Stimulated activated CD8-positive, alpha-beta memory T cell treated with anti-CD3 and anti-CD28 coated beads, Interleukin-15, amount 100 ng/mL, for 48 hours (primary cell): ENCODE measurements around the gene CRISP1.
"Not testable (repeated sequence)": the region's sequence is repeated elsewhere in the genome, so short reads cannot be mapped to it uniquely, and the experiment has no call there.

Experiments used
- DNase-seq, 2 donors: peaks; one replicate each; pipeline ENCODE4 v3.0.0-alpha.2; 2020; ENCODE audit warnings: low read depth in 2 of 2

The CRISP1 gene

DNA sequence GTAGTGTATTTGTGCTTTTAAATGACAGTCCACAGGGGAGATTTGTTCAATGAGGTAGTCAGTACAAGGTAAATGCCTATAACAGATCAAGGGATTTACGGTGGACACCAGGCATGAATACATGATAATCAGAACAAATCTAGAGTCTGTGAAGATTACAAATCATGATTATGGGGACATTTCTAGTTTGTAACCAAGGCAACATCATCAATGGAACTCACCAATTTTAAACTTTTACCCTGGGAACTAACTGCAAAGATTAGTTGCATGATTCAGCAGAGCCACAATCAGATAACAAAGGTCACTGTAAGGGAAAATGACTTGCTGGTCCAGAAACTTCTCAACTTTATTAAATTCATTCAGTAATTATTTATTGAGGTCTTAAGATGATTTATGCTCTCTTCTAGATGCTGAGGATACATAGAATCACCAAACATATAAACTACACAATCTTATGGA lies at the start of gene CRISP1:
Gene CRISP1, minus strand, starts transcription at position 51 of the 459 bp plus-strand sequence. CDS start 9,135 bp downstream, outside the sequence.
- DNase-seq: no peak

DNA sequence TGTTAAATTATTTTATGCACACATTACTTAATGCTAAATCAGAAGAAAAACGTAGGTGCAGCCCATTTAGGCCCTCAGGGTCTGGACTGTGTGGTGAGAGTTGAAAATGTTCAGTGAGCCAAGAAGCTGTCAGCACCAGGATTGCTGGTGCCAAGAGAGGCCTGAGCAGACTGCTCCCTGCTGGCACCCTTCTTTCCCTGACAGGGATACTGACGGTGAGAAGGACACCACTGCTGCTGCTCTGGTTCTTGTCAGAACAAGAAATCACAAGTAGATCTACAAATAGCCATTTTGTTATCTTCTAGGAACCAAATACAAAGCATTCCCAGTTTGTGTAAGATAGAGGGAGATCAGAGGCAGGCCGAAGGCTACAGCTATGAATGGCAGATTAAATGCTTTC lies 48.7 kb upstream of the CRISP1 start:
- no peak for DNase-seq

- no peak for DNase-seq
Measured at GRCh38 chr6:49913636-49914375, 47.5 kb upstream of the CRISP1 start.

DNA sequence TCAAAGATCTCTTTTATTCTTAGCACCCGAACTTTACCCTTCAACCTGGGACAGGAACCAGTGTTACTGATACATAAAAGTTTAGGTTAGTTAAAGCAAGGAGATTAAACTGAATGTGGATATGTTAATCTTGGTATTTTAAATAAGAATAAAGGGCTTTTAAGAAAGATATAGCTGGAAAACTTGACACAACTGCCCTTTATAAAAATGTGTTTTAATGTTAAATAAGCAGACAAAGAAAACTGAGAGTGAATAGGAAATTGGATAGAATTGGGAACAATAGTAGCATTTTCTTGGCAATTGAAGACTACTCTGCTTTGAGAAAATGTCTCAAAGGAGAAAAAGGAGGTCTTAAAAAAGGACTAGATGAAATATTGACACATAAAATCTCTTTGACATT lies 45.9 kb upstream of the CRISP1 start:
- no peak for DNase-seq

- DNase-seq: no peak
Measured at GRCh38 chr6:49911252-49911651, 44.9 kb upstream of the CRISP1 start.

GRCh38 chr6:49909563-49909962 lies 43.2 kb upstream of the CRISP1 start:
- DNase-seq: no peak

- DNase-seq: no peak
Measured at GRCh38 chr6:49906526-49906925, 40.2 kb upstream of the CRISP1 start.

DNA sequence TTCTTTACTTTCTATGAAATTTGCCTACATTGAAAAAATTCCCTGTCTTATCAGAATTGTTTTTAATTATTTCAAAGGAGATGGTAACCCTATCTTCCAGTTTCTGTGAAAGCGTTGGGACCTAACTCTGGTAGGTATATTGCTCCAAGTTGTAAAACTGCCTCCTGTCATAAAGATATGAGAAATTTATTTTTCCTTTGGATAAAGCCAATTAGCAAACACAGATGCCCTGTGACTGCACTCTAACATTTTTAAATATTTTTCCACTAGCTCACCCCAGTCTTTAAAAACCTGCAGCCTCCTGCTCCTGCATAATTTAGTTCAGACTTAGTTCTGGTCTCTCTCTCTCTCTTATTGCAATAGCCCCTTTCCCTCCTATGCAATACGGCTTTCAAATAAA lies 39.0 kb upstream of the CRISP1 start:
- no peak for DNase-seq

GRCh38 chr6:49902856-49903255 lies 36.5 kb upstream of the CRISP1 start:
- no peak for DNase-seq

GRCh38 chr6:49898904-49899566 lies 32.7 kb upstream of the CRISP1 start:
- DNase-seq: no peak

- not testable (repeated sequence) for DNase-seq
Measured at GRCh38 chr6:49895553-49895952, 29.2 kb upstream of the CRISP1 start.

GRCh38 chr6:49892280-49892679 lies 25.9 kb upstream of the CRISP1 start:
- DNase-seq: no peak

- no peak for DNase-seq
Measured at GRCh38 chr6:49890988-49891387, 24.7 kb upstream of the CRISP1 start.

GRCh38 chr6:49888742-49889431 lies 22.6 kb upstream of the CRISP1 start:
- no peak for DNase-seq

- no peak for DNase-seq
Measured at GRCh38 chr6:49868951-49869529, 2.7 kb upstream of the CRISP1 start.

DNA sequence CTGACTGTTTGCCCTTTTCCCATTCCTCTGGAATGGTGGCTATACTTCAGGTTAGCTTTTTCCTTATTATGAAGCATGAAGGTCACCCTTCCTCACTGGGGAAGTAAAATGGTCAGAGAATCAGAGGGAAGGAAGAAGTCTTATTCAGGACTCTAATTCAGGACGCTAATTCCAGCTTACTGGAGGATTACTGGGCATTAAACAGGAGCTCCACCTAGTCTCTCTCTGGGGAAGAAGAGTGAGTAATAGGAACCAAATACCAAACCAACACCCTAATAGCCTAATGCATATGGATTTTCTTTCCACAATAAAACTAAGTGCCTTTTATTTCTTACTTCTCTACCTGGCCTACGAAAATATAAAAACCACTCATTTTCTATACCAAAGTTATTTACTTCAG lies 10.1 kb downstream of the CRISP1 start:
- no peak for DNase-seq

DNA sequence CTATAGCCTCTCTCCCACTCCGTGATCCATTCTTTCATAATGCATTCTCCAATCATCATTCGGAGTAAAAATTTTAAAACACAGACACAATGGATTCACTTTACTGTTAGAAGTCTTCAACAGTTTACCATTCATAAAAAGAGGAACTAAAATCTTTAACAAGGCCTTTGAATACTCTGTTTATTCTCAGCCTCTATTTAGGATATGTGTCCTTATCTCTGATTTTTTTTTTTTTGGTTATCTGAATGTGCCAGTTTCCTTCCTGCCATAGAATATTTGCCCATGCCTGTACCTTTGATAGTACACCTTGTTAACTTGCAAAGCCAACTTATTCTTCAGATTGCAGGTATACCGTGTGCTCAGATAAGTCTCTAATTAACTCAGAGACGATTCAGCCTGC lies 11.1 kb downstream of the CRISP1 start:
- no peak for DNase-seq

DNA sequence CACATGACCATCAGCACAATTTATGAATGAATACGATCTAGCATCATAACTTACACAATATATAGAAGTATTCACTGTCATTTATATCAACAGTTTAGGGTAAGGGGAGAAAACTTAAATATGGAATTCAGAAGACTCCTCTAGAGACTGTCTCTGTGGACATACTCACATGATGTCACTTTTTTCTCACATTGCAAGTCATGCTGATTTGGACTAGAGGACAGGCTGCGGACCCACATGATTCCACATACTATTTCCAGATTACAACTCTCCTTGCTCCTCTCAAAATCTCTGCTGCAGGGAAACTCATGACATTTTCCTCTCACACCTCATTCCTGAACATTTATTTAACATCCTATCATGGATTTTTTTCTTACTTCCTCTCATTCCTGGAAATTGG lies 13.4 kb downstream of the CRISP1 start:
- DNase-seq: no peak

GRCh38 chr6:49849213-49849907 lies 17.0 kb downstream of the CRISP1 start:
- no peak for DNase-seq

DNA sequence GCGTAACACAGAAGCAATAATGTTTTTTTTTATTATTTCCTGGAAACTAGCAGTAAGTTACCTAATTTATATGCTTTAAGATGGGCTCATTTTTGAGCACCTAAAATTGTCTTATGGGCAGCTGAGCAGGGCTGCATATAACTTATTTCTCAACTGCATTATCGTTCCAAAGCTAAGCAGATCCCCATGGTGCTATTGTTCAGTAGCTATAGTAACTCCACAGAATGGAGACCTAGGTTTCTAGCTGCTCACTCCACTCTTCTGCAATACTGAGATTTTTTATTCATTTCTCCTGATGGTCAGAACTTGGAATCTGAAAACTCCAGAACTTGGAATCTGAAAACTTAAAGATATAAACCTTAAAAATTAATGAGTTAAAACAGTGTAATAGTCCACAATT lies 18.7 kb downstream of the CRISP1 start:
- DNase-seq: no peak

GRCh38 chr6:49847014-49847413 lies 19.3 kb downstream of the CRISP1 start:
- no peak for DNase-seq

- no peak for DNase-seq
Measured at GRCh38 chr6:49841424-49841823, 24.9 kb downstream of the CRISP1 start.
